GM19372 (cell line): Measurements from ENCODE around the gene CTSD.

ENCODE experiments used
- ATAC-seq: cut with Tn5 transposase; IDR thresholded peaks from one replicate; pipeline ENCODE4 v1.9.1; 2021; ENCODE audit warnings: mild to moderate bottlenecking, low read depth, moderate library complexity; ENCODE audit not compliant: unreplicated experiment

CTSD gene

DNA sequence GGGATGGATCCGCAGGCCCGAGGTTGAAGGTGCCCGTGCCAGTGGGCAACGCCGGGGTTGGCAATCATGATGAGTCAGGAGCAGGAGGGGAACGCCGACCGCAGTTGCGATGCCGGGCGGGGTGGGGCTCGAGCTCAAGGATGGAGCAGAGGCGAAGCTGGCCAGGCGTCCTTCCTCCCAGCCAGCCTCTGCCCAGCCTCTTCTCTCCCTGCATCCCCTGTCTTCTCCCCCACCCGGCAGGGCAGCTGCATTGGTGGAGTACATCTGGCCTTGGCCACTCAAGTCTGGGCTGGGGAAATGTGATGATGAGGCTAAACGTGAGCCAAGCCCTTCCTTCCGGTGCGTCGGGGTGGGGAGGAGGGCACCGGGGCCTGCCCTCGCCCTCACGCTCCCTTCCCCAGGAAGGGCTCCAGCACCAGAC, 17.2 kb downstream of the CTSD start:
- ATAC-seq, result no peak

DNA sequence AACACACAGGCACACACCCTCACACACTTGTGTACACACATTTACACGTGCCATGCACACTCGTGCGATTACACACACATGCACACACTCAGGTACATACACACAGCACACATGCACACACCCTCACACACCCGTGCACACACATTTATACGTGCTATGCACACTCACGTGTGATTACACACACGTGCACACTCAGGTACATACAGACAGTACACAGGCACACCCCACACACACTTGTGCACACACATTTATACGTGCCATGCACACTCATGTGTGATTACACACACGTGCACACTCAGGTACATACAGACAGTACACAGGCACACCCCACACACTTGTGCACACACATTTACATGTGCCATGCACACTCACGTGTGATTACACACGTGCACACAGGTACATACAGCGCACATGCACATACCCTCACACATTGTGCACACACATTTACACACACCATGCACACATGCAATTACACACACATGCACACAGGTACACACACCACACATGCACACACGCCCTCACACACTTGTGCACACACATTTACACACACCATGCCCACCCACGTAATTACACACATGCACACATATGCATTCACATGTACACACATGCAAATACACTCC, 17.9 kb downstream of the CTSD start:
- no peak for ATAC-seq

DNA sequence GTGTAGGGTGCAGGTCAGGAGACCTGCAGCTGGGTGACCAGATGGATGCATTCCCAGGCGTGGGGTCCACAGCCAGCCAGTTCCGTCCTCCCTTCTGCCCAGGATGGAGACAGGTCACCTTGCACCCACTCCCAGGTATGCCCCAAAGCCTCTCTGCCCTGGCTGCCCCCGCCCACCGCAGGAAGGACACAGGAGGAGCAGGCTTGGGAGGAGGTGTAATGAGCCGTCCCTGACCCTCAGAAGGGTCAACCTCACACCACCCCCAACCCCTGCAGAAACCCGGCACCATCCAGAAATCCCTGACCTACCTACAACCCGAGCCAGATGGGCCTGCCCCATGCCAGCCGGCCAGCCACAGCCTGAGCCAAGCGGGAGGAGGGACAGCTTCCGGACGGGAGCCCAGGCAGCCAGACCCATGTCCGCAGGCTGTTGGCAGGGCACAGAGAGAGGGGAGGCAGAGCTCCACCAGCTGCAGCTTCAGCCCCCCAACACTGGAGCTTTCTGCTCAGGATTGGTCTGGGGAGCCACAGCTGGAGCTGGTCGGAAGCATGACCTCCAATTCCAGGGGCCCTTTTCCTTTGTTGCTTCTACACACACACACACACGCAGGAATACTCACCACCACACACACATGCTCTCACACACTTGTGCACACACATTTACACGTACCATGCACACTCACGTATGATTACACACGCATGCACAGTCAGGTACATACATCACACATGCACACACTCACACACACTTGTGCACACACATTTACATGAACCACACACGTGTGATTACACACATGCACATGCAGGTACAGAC, 18.6 kb downstream of the CTSD start:
- no peak for ATAC-seq

- ATAC-seq, result no peak
Measured at GRCh38 chr11:1744137-1744886, 19.4 kb downstream of the CTSD start.

DNA sequence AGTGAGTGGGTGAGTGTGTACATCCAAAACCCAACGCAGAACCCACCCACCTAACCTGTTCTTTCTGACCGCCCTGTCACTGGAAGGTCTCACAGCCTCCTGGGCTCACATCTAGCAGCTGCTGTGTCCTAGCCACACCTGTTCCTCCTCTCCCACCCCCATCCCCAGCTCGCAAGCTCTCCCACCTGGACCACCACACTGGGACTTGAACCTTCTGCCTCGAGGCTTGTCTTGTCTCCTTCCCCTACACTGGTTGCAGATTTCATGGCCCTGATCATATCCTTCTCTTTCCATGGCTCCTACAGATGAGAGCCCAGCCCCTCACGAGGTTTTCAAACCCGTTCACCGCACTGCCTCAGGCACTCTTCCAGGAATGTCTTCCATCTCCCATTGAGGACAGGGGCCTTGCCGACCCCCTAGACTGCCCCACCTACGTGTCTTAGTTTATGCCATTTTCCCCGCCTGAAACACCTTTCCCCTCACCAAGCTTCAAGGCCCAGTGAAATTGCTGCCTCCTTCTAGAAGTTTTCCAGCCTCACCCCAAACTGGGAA, 20.1 kb downstream of the CTSD start:
- ATAC-seq, result no peak

DNA sequence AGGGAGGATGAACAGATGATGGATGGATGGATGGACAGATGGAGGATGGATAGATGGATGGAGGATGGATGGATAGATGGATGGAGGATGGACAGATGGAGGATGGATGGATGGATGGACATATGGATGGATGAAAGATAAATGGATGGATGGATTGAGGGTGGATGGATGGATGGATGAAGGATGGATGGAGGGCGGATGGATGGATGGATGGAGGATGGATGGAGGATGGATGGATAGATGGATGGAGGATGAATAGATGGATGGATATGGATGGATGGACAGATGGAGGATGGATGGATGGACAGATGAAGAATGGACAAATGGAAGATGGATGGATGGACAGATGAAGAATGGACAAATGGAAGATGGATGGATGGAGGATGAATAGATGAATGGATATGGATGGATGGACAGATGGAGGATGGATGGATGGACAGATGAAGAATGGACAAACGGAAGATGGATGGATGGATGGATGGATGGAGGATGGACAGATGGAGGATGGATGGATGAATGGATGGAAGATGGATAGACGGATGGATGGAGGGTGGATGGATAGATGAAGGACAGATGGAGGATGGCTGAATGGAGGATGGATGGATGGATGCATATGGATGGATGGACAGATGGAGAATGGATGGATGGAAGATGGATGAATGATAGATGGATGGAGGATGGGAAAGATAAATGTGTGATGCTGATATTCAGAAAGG, 20.7 kb downstream of the CTSD start:
- no peak for ATAC-seq

DNA sequence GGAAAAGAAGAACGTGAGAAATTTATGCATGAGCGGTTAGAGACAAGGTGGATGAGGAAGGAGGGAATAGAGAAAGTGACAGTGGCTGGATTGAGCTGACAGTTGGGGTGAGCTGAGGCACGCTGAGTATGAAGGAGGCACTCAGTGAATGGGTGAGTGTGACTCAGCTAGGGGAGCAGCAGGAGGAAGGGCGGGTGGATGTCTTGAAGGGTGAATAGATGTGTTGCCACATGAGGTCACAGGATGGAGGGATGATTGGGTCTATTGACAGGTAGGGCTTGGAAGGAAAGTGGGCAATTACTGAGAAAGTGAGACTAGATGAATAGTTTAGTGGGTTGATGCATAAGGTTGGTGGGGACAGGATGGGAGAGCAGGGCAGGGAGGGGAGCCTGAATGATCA, 21.4 kb downstream of the CTSD start:
- ATAC-seq, result no peak

GRCh38 chr11:1741741-1742140, 22.0 kb downstream of the CTSD start:
- no peak for ATAC-seq

DNA sequence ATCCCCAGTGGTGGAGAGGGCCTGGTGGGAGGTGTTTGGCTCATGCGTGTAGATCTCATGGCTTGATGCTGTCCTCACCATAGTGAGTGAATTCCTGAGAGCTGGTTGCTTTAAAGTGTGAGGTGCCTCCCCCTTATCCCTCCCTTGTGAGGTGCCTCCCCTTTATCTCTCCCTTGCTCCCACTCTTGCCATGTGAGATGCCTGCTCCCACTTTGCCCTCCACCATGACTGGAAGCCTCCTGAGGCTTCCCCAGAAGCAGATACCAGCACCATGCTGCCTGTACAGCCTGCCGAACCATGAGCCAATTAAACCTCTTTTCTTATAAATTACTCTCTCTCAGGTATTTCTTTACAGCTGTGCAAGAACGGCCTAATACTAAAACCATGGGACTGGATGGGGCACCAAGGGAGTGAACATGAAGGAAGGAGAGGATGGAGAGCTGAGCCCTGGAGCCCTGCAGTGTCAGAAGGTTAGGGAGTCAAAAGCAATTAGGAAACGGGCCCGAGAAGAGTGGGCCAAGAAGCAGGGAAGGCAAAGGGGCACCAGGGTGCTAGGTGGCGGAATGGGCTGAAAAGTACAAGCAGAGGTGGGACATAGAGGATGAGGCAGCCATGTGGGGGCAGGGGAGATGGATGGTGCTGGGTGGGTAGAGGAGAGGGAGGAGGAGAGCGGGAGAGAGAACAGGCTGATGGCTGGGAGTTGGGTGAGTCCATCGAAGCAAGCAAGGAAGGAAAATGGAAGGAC, 22.8 kb downstream of the CTSD start:
- no peak for ATAC-seq

DNA sequence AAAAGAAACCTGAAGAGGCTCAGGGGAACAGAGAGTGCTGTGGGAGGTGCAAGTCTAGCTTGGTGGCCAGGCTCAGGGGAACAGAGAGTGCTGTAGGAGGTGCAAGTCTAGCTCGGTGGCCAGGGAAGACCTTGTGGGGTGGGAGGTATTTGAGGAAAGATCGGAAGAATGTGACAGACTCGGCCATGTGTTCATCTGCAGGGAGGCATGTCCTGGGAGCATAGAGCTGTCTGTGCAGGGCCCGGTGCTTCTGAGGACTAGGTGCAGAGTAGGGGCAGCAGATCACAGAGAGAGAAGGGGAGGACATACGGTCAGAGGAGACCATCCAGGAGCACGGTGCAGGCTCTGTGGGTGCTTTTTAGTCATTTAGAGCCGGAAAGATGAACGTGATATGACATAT, 24.2 kb downstream of the CTSD start:
- ATAC-seq, result no peak

- ATAC-seq, result no peak
Measured at GRCh38 chr11:1738380-1738779, 25.3 kb downstream of the CTSD start.

GRCh38 chr11:1737080-1737757, 26.5 kb downstream of the CTSD start:
- no peak for ATAC-seq

DNA sequence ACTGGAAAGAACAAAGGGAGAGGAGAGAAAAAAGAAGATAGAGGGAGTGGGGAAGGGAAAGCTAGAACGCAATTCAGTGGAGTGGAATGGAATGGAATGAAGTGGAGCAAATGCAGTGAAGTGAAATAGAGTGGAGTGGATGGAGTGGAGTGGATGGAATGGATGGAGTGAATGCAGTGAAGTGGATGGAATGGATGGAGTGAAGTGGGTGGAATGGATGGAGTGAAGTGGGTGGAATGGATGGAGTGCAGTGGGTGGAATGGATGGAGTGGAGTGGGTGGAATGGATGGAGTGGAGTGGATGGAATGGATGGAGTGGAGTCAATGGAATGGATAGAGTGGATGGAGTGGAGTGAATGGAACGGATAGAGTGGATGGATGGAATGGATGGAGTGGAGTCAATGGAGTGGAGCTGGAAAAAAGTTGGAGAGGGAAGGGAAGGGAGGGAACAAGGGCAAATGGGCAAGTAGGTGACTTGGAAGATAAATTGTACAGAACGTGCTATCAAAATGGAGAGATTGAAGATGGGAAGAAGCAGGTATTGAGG, 27.2 kb downstream of the CTSD start:
- no peak for ATAC-seq

GRCh38 chr11:1735271-1735670, 28.5 kb downstream of the CTSD start:
- ATAC-seq, result no peak

DNA sequence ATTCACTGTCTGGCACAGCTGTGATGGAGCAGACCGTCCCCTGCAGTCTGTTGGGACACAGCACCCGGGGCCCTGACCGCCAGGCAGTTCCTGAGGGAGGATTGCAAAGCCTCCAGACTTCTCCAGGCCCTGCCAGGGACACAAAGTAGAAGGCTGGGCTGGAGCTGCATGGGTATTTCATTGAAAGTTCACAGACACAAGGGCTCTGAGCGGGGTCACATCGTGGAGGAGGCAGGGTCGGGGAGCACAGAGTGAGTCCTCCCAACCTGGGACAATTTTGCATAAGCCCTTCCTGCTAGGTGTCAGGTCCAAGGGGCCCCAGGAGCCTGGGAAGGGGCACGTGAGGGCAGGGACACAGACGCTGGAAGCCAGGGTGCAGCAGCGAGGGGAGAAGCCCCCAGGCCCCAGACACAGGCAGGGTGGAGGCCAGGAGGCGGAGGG, 29.1 kb downstream of the CTSD start:
- ATAC-seq, result no peak

GRCh38 chr11:1733716-1734640, 29.7 kb downstream of the CTSD start:
- no peak for ATAC-seq

- ATAC-seq, result no peak
Measured at GRCh38 chr11:1733009-1733715, 30.6 kb downstream of the CTSD start.
